HCT116 (cell line): Measurements from ENCODE around the gene ERN1. TPM values are rescaled to one million over a fixed set of nuclear protein-coding genes. Genes with fewer than 3 reads are reported as not detected.

ENCODE experiments used
- ATAC-seq: fragments of 200-7000 bp; cut with Tn5 transposase; 2 replicates; pipeline ENCODE4 v1.9.1; 2020; ENCODE audit warnings: mild to moderate bottlenecking, moderate library complexity
- BruUV-seq: library from RNA; stranded (reverse); fragments of 400-500 nt; replicated peaks from 2 replicates; lab custom pipeline; 2021; lab: Mats Ljungman, UMichigan
- CTCF ChIA-PET: fragments of 300-600 bp; sonication (Branson Sonifier 250); formaldehyde crosslinking; loops from one replicate; lab custom pipeline; 2021; ENCODE audit warnings: antibody characterized with exemption; lab: Charles Lee
- POLR2A ChIA-PET: fragments of 300-600, 350-600 bp; sonication (Branson Sonifier 250); formaldehyde crosslinking; loops from one replicate; lab custom pipeline; 2021; ENCODE audit warnings: antibody characterized with exemption; lab: Charles Lee
- RAD21 ChIA-PET, 2 experiments: fragments of 300-600 bp; sonication (Branson Sonifier 250); formaldehyde crosslinking; loops; one replicate each; lab custom pipeline; 2023; ENCODE audit warnings: low total read pairs in 2 of 2; ENCODE audit not compliant: uncharacterized antibody in 2 of 2, unreplicated experiment in 2 of 2, low non-redundant PET in 1 of 2; lab: Charles Lee
- DNase-seq: peaks from one replicate; pipeline ENCODE4 v3.0.0-alpha.2; 2010; ENCODE audit warnings: low read depth, low spot score
- H2AFZ ChIP-seq: fragments of 200-600 bp; shearing (Covaris generic), sonication (generic); 2 replicates; pipeline ENCODE4 v1.6.1; 2017; ENCODE audit warnings: low read depth, mixed run types, mixed read lengths, antibody characterized with exemption, low read length; ENCODE audit not compliant: poor library complexity, severe bottlenecking
- H3K27ac ChIP-seq: 2 replicates; pipeline ENCODE4 v1.5.1; 2012; ENCODE audit warnings: low read depth, low read length
- H3K27me3 ChIP-seq: fragments of 200-600 bp; sonication (generic); 2 replicates; pipeline ENCODE4 v1.6.1; 2016; ENCODE audit warnings: mixed run types, low read length, mixed read lengths; ENCODE audit not compliant: insufficient read depth
- H3K36me3 ChIP-seq, 2 experiments: fragments of 200-500 bp in 1 of 2; fragments of 200-600 bp in 1 of 2; sonication (Bioruptor generic) in 1 of 2; sonication (generic) in 1 of 2; 2 replicates each; pipeline versions ENCODE4 v1.5.1 to v1.6.1; 2014 to 2016; ENCODE audit warnings: low read length in 2 of 2, inconsistent platforms in 1 of 2, mixed read lengths in 1 of 2, mixed run types in 1 of 2; ENCODE audit not compliant: insufficient read depth in 2 of 2, control insufficient read depth in 1 of 2
- H3K4me1 ChIP-seq, 2 experiments: fragments of 200-600 bp in 1 of 2; sonication (generic) in 1 of 2; 2 replicates each; pipeline versions ENCODE4 v1.5.1 to v1.6.1; 2012 to 2017; ENCODE audit warnings: low read length in 2 of 2, inconsistent platforms in 1 of 2, mild to moderate bottlenecking in 1 of 2, mixed read lengths in 1 of 2, mixed run types in 1 of 2, moderate library complexity in 1 of 2; ENCODE audit not compliant: insufficient read depth in 2 of 2, control insufficient read depth in 1 of 2
- H3K4me2 ChIP-seq: fragments of 200-600 bp; sonication (generic); 2 replicates; pipeline ENCODE4 v1.6.1; 2017; ENCODE audit warnings: mixed run types, low read length, mixed read lengths
- H3K4me3 ChIP-seq, 2 experiments: fragments of 200-600 bp in 1 of 2; sonication (generic) in 1 of 2; replicated peaks in 1 of 2; 2 replicates each; pipeline ENCODE4 v1.5.1; 2011 to 2016; ENCODE audit warnings: low read length in 2 of 2, control low read depth in 1 of 2, low read depth in 1 of 2, mild to moderate bottlenecking in 1 of 2, mixed read lengths in 1 of 2, mixed run types in 1 of 2
- H3K79me2 ChIP-seq: fragments of 200-600 bp; sonication (generic); 2 replicates; pipeline ENCODE4 v1.6.1; 2017; ENCODE audit warnings: mild to moderate bottlenecking, mixed run types, low read length, moderate library complexity, mixed read lengths; ENCODE audit not compliant: insufficient read depth
- H3K9ac ChIP-seq: fragments of 200-600 bp; sonication (generic); 2 replicates; pipeline ENCODE4 v1.6.1; 2016; ENCODE audit warnings: low read length, mixed read lengths
- H3K9me2 ChIP-seq: fragments of 200-600 bp; sonication (generic), shearing (Covaris generic); 2 replicates; pipeline ENCODE4 v1.6.1; 2017; ENCODE audit warnings: mixed run types, mild to moderate bottlenecking, moderate library complexity; ENCODE audit not compliant: insufficient read depth
- H3K9me3 ChIP-seq, 2 experiments: fragments of 200-500 bp in 1 of 2; fragments of 200-600 bp in 1 of 2; sonication (Bioruptor generic) in 1 of 2; sonication (generic) in 1 of 2; 2 replicates each; pipeline ENCODE4 v1.6.1; 2014 to 2017; ENCODE audit warnings: low read length in 2 of 2, mixed read lengths in 2 of 2, inconsistent platforms in 1 of 2, low read depth in 1 of 2, mild to moderate bottlenecking in 1 of 2, mixed run types in 1 of 2, moderate library complexity in 1 of 2; ENCODE audit not compliant: control insufficient read depth in 1 of 2, insufficient read depth in 1 of 2
- H4K20me1 ChIP-seq: fragments of 200-600 bp; sonication (generic), shearing (Covaris generic); 2 replicates; pipeline ENCODE4 v1.6.1; 2017; ENCODE audit warnings: mixed run types, mild to moderate bottlenecking, moderate library complexity; ENCODE audit not compliant: insufficient read depth
- ELF1 ChIP-seq: IDR thresholded peaks from 2 replicates; pipeline ENCODE4 v1.6.1; 2012; ENCODE audit warnings: low read depth, borderline replicate concordance
- POLR2A ChIP-seq: IDR thresholded peaks from 2 replicates; pipeline ENCODE4 v1.7.0; 2011; ENCODE audit warnings: borderline replicate concordance; ENCODE audit not compliant: insufficient read depth, insufficient read length; ENCODE audit errors: extremely low read depth
- REST ChIP-seq: IDR thresholded peaks from 2 replicates; pipeline ENCODE4 v1.6.1; 2012; ENCODE audit warnings: low read depth
- SRF ChIP-seq: IDR thresholded peaks from 2 replicates; pipeline ENCODE4 v1.6.1; 2012; ENCODE audit warnings: low read depth
- TCF7L2 ChIP-seq: IDR thresholded peaks from 2 replicates; pipeline ENCODE4 v1.7.0; 2011; ENCODE audit warnings: borderline replicate concordance, inconsistent platforms; ENCODE audit not compliant: insufficient read depth, insufficient read length; ENCODE audit errors: extremely low read depth
- intact Hi-C: fragments of 100-400 bp; cut with micrococcal nuclease; formaldehyde crosslinking; loops from 2 replicates; pipeline ENCODE4 v1.10.0; 2022
- total RNA-seq: library from RNA; stranded (reverse); gene quantifications from one replicate; pipeline ENCODE4 v1.2.1, GENCODE V29; 2021; ENCODE audit not compliant: unreplicated experiment

The ERN1 gene
- total RNA-seq, 1 experiment from 2014 or later = 28.2 TPM

GRCh38 chr17:64151016-64151368, 21.0 kb upstream of the ERN1 start:
- no peaks in the 10 kb centered on the region for H3K27me3 ChIP-seq
- intact Hi-C loops = no loop called here
- ChIA-PET RAD21 (no interaction called here), CTCF (no interaction called here), POLR2A (no interaction called here)
- H3K4me1 ChIP-seq = peaks cover 4 to 25% of the 10 kb centered on the region in 2 experiments; a peak in 3 of 4 replicates
- no peaks in the 10 kb centered on the region for H3K9me3 ChIP-seq
- H3K36me3 ChIP-seq = peaks cover 0 to 20% of the 10 kb centered on the region in 2 experiments; a peak in 2 of 4 replicates
- no peak overlapping the region for H3K9ac ChIP-seq
- TF ChIP-seq SRF = no peak
- TF ChIP-seq REST = no peak
- TF ChIP-seq ELF1 = no peak
- no peaks in the 10 kb centered on the region for H3K9me2 ChIP-seq
- no peak overlapping the region for H3K4me2 ChIP-seq
- no TSS peak for BruUV-seq
- peaks cover 11% of the 10 kb centered on the region; the same call in 1 of the 2 replicates for H3K79me2 ChIP-seq
- H4K20me1 ChIP-seq = no peaks in the 10 kb centered on the region
- H3K4me3 ChIP-seq = no peak overlapping the region
- H2AFZ ChIP-seq = no peak overlapping the region
- ATAC-seq (no peak), DNase-seq (no peak)
- H3K27ac ChIP-seq = no peak overlapping the region

- no TSS peak for BruUV-seq
These were observed 20.5 kb upstream of the ERN1 start for GRCh38 chr17:64150237-64151015.

More at GRCh38 chr17:64150237-64151015, 20.5 kb upstream of the ERN1 start:
- H3K9me3 ChIP-seq = no peaks in the 10 kb centered on the region
- H3K4me2 ChIP-seq = no peak overlapping the region
- intact Hi-C loops = no loop called here
- H2AFZ ChIP-seq = no peak overlapping the region
- H4K20me1 ChIP-seq = no peaks in the 10 kb centered on the region
- no peak for ATAC-seq
- H3K9me2 ChIP-seq = no peaks in the 10 kb centered on the region
- no peaks in the 10 kb centered on the region for H3K27me3 ChIP-seq
- H3K79me2 ChIP-seq = peaks cover 12% of the 10 kb centered on the region; the same call in 1 of the 2 replicates
- TF ChIP-seq POLR2A = peak; percentile 30
- TF ChIP-seq TCF7L2 = no peak
- H3K27ac ChIP-seq = no peak overlapping the region
- H3K9ac ChIP-seq = no peak overlapping the region
- peaks cover 4 to 23% of the 10 kb centered on the region in 2 experiments; a peak in 3 of 4 replicates for H3K4me1 ChIP-seq
- no peak for DNase-seq
- ChIA-PET RAD21 (no interaction called here), CTCF (interaction anchor here (0.8 to 3.0 kb wide), 5 partner anchors 17 to 140 kb away, joined by 4 to 14 read pairs (median 8); no protein-coding TSS in a partner anchor), POLR2A (interaction anchor here (0.8 to 1.3 kb wide), 2 partner anchors 86 to 113 kb away, joined by 3 to 4 read pairs; partner anchors contain the start of gene TEX2)
- no peak overlapping the region for H3K4me3 ChIP-seq
- H3K36me3 ChIP-seq = peaks cover 0 to 21% of the 10 kb centered on the region in 2 experiments; a peak in 2 of 4 replicates
